HG03571 (cell line): ENCODE results near the gene PRR27.

Experiments used
- ATAC-seq: cut with Tn5 transposase; IDR thresholded peaks from one replicate; pipeline ENCODE4 v1.9.1; 2021; ENCODE audit not compliant: unreplicated experiment

Gene PRR27

GRCh38 chr4:70153937-70154336 lies at the start of gene PRR27:
Gene PRR27, plus strand, starts transcription at chr4:70154237. Its CDS starts 139 bp downstream, at chr4:70154376.
- no peak for ATAC-seq

DNA sequence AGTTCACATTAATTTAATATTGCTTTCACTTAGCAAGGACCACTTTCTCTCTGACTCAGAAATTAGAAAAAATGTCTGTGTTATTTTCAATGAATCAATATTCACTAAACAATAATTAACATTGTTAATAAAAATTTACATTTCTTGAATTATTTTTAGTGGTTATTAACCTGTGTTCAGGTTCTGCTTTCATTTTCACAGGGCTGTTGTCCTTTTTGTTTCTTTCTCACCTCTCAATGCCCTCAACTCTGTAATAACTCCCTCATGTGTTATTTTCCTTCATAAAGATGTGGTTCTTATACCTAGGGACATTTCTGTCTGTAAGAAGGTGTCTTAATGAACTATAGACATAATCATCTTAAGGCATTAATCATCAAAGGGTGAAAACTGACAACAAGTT lies 43.1 kb upstream of the PRR27 start:
- no peak for ATAC-seq

- ATAC-seq: no peak
These were observed 40.4 kb upstream of the PRR27 start for GRCh38 chr4:70113656-70114055.

- ATAC-seq: no peak
These were observed 39.9 kb upstream of the PRR27 start for GRCh38 chr4:70114096-70114495.

DNA sequence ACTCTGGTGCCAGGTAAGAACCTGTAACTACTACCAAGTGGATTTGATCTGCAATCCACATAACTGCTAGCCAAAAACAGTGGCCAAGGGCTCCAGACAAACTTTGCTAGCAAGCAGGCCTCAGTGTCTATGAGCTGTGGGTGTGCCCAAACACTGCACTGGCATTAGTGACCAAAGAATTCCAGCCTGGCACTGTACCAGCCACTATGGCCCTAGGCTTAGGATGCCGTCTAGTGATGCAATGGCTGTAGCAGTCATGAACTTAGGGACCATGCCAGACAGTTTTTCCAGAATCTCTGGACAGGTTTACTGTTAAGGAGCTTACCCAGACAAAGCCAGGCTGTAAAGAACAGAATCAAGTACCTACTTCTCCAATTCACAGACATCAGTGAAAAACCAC lies 33.7 kb upstream of the PRR27 start:
- ATAC-seq: no peak

GRCh38 chr4:70133473-70133872 lies 20.6 kb upstream of the PRR27 start:
- ATAC-seq: no peak

DNA sequence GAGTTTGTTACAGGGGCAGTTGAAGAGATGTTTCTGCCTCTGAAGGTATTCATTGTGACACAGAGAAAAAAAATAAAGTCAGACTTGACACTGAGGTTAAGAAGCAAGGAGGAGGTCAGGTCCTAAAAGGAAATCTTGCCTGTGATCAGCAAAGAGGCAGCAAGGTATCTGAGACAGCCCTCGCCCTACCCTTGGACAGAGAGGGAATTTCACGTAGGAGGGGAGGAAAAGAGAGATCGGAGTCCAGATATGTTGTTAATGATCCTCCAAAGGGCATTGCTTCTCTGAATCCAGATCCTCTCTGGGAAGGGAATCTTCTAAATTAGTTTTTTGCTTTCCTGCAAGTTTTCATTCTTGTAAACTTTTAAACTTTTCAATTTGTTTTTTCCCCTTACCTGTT lies 15.3 kb upstream of the PRR27 start:
- ATAC-seq: no peak

DNA sequence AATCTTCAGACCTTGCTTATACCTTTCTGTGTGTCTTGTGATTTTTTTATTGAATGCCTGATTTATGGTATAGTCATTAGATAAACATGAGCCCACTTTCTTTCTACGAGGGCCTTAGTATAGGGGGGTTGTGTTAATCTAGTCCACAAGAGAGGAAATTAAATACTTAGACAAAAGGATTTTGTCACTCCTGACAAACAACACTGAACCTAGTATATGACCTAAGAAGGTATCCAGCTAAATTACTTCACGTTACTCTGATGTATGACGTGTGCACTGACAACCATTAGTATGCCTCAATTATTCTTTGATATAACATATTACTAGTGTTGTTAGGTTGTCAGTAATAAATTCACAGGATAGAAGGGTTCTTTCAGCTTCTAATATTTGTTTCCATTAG lies 2.8 kb upstream of the PRR27 start:
- ATAC-seq: no peak

DNA sequence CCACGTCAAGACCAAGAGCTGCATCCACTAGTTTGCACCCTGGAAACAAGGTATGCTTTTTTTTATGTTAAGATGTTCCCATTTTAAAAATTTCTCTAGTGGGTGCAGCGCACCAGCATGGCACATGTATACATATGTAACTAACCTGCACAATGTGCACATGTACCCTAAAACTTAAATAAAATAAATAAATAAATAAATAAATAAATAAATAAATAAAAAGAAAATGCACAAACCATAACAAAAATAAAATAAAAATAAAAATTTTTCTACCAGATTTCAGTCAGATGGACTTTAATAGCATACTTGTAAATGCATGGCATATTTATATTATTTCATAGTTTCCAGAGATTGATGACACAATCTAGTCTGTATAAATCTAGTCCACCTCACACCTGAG lies 1.9 kb upstream of the PRR27 start:
- no peak for ATAC-seq

GRCh38 chr4:70158576-70158975 lies 4.5 kb downstream of the PRR27 start:
- no peak for ATAC-seq

DNA sequence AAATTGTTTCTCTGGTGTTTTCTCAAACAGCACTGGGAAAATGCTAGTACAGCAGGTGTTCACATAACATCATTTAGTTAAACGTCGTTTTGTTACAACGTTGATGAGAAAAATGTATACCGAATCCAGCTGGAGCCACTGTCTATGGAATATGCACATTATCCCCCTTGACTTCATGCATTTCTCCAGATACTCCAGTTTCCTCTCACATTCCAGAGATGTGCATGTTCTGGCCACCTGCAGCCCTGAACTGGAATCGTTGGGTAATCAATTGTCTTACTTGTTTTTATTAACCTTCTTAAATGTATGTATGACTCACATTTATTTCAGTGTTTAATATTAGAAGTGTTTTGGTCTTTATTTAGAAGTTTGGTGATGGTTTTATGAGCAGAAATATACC lies 23.1 kb downstream of the PRR27 start:
- no peak for ATAC-seq

- no peak for ATAC-seq
These were observed 24.1 kb downstream of the PRR27 start for GRCh38 chr4:70178075-70178660.

DNA sequence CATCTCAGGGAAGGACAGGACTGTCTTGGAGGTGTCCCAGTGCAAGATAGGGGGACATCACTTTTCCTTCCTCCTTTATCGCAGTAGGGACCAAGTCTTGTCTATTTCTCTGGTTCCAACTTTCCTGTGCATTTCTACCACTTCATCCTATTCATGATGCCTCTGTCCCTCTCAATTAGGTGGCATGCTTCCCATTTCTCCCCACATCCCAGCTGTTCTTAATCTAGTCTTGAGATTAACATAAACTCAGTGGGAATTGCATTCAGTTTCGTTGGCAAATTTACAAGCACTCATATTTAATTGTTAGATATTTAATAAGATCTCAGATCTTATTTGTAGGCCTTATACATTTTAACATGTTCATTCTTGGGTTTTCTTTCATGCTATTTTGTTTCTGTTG lies 25.8 kb downstream of the PRR27 start:
- no peak for ATAC-seq

DNA sequence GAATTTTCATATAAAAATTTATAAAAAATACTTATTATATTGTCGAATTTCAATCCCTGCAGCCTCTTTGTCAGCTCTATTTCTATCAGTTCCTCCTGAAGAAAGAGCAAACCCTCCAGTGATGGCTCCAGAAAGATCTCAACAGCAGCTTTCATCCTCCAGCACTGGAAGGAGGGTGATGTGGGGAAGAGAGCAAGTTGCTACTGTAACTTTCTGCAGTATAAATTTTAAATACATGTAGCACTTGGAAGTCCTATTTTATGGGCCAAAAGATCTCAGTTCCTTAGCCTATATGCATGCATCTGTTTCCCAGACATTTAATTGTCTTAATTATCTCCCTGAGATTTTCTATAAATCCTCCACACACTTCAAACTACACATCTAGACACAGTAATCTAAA lies 27.8 kb downstream of the PRR27 start:
- no peak for ATAC-seq

DNA sequence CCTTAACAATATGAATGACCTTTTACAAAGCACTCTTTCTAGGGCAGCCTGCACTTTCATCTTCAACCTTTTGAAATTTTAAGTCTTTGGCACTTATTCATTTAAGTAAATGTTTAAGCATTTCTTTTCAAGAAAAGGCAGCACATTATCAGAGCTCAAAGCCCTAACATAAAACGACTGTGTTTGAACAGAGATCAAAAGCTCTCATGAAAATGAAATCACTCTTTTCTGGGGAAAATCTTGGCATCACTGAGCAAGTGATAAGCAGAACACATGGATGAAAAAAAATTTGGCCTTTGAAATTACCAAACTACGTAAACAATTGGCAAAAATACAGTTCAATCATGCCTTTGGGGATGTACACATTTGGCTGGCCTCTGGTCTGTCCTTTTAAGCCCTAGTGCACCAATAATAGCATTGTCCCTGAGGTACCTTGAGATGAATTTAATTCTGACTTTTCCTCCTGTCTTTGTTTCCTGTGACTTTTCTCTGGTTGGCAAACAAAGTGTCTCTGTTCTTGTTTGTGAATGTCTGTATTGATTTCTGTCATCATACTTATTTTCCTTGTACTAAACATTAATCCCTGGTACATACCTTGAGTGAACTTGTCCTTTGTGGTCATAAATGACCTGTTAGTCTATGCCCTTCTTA lies 28.6 kb downstream of the PRR27 start:
- no peak for ATAC-seq

DNA sequence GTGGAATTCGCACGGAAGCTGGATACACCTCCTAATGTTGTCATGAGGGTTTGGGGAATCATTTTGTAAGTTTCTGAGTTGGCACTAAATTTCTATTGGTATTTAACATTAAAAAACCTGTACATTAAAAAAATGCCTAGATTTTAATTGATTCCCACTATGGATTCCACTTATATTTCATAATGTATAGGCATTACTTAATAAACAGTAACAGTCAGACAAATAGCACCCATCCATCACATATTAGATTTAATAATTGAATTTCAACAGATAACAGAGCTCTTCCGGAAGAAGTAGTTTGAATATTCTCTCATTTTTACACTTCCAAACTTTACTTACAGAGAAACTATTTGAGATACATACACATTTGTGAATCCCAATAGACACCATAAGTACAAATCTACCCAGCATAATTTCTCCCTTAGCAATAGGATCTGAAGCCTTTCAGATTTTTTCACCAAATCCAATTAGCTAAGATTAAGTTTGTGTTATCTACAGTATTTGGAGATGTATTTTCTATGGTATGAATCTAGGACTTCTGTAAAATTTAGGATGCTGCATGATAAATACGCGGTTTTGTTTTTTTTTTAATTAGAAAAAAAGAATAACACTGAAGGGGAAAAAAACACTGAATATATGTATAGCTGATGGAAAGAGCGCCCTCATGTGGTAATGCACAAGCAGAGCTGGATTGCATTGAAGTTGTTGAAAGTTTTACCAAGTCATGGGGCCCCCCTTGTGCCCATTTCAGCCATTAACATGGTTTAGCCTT lies 29.3 kb downstream of the PRR27 start:
- peak; percentile 76 for ATAC-seq

DNA sequence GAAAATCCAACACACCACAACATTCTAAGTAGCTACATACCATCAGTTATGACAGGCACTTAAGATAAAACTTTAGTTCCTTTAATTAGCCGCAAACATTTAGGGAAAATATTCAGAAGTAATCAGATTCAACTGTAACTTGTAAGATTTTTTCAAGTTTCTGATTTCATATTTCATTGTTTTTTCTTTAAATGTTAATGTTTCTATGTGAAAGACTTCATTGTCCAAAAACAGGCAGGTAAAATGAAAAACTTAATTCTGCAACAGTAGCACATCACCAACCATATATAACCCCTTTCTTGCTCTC lies 29.9 kb downstream of the PRR27 start:
- ATAC-seq: no peak

DNA sequence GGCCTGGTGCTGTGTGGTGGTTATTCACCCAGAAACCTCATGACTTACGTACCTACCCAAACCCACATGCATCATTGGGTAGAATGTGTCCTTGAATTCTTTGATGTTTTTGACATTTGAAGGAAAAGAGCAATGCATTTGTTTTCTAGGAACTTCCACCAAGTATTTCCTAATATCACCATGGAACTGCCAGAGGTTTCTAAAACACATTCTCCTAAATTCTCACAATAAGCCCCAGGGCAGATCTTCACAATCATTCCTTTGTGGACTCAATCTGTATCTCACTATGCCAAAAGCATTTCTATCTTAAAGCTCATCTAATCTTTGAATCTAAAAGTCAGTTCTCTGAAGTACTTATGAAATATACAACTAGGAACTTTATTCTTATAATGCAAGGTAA lies 33.2 kb downstream of the PRR27 start:
- ATAC-seq: no peak

DNA sequence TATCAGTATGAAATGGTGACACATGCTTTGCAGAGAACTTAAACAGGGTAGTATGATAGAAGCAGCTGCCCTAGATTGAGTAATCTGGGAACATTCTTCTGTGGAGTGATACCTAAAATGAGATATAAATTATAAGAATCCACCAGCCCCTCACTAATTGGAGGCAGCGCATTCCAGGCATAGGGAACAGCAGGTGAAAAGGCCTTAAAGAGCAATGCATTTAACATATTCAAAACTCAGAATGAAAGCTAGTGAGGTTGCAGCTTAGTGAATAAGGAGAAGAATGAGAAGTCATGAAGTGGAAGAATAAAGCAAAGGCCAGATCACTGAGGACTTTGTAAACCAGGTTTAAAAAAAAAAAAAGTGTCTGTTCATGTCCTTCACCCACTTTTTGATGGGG lies 36.5 kb downstream of the PRR27 start:
- no peak for ATAC-seq

DNA sequence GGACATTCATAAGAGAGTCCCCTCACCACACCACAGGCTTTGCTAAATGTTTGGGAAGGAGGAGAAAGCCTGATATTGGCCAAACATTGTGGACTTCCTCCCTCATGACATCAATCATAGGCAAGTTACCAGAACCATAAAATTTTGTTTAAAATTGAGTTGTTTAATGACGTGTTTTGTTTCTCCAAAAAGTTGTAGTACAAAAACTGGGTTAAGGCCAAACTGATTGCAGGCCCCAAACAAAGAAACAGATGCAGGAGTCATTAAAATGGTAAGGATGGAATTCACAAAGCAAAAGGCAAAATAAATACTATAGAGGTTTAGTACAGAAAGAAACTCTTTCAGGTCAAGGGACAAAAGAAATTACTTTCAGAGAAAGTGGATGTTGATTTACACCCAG lies 37.6 kb downstream of the PRR27 start:
- no peak for ATAC-seq

DNA sequence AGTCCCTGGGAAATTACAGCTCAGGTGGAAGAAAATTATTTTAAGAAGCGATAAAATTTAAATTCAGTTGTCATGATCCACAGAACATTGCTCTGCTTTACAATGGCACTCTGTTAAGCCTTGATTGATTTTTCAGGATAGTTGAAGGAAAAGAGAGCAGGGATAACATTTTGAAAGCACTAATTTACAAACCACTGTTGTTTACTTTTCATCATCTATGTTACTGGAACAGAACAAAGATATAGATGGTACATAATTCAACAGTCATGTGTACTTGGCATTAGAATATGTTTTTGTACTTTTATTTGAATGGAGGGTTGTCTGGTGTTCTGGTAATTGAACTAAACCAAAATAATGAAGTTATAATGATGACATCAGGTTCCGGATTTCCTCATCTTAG lies 38.9 kb downstream of the PRR27 start:
- ATAC-seq: no peak

GRCh38 chr4:70195425-70195824 lies 41.4 kb downstream of the PRR27 start, which contains the start of gene ODAM:
Gene ODAM, plus strand, starts transcription at chr4:70195725. Its CDS starts 819 bp downstream, at chr4:70196544.
- no peak for ATAC-seq
